Liver (tissue), 3 donors: ENCODE measurements around the gene SPTBN1.

Experiments used
- GABPA ChIP-seq, 2 donors: IDR thresholded peaks in 1 of 2; conservative IDR thresholded peaks in 1 of 2; 2 replicates each; pipeline ENCODE4 v1.6.1; 2016; ENCODE audit warnings: antibody characterized with exemption in 2 of 2, mild to moderate bottlenecking in 1 of 2, moderate library complexity in 1 of 2
- TF ChIP-seq, protein P1 (sequence below): fragments of 150-350 bp; IDR thresholded peaks from 2 replicates; pipeline ENCODE4 v1.5.1; 2017; ENCODE audit warnings: improper control_type of control experiment, low read depth, low read length; ENCODE audit not compliant: missing input control
- donor health status: healthy.
- donor health status: healthy.

DNA sequence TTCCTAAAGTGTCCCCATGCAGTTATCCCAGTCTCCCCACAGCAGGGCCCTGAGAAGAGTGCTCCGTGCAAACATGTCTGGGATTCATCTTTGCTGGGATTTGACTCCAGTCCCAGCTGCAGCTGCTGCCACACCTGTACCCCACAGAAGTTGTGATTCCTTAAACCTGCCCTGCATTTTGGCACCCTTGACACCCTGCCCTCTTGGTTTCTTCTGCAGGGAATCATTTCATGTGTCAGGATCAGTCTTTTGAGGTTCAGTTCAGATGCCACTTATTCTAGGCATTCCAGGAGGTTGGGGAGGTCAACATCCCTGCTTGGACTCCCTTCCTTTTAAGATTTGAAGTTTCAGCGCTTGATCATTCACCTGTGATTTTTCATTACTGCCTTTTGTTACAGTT is 108.3 kb downstream of the SPTBN1 start:
- TF ChIP-seq, protein P1, sequence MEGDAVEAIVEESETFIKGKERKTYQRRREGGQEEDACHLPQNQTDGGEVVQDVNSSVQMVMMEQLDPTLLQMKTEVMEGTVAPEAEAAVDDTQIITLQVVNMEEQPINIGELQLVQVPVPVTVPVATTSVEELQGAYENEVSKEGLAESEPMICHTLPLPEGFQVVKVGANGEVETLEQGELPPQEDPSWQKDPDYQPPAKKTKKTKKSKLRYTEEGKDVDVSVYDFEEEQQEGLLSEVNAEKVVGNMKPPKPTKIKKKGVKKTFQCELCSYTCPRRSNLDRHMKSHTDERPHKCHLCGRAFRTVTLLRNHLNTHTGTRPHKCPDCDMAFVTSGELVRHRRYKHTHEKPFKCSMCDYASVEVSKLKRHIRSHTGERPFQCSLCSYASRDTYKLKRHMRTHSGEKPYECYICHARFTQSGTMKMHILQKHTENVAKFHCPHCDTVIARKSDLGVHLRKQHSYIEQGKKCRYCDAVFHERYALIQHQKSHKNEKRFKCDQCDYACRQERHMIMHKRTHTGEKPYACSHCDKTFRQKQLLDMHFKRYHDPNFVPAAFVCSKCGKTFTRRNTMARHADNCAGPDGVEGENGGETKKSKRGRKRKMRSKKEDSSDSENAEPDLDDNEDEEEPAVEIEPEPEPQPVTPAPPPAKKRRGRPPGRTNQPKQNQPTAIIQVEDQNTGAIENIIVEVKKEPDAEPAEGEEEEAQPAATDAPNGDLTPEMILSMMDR: no peak
- no peak for TF ChIP-seq GABPA (IDR thresholded peaks at IDR 0.05 in 1 of 2, conservative IDR thresholded peaks at IDR 0.05 in 1 of 2)
